ENCODE results near the gene NECTIN2. TPM values are rescaled to one million over a fixed set of nuclear protein-coding genes. Genes with fewer than 3 reads are reported as not detected.

Gene NECTIN2
- total and polyA plus RNA-seq, 4 donors, result 76.9 to 117 (median 94.0) TPM

- Histone ChIP-seq H3K27ac (ENCODE audit: low read depth in 1 of 2, low read length in 1 of 2) (peak overlapping the region; percentile 95 to 96), H3K9me3 (ENCODE audit: control insufficient read depth in 4 of 4, insufficient read depth in 3 of 4, low read length in 3 of 4) (no peaks in the 10 kb centered on the region), H3K4me1 (ENCODE audit: control insufficient read depth in 5 of 5, insufficient read depth in 5 of 5, low read length in 5 of 5) (peaks cover 3 to 28% (median 12%) of the 10 kb centered on the region in 5 donors), H3K27me3 (ENCODE audit: control insufficient read depth in 3 of 3, insufficient read depth in 3 of 3, low read length in 2 of 3) (no peaks in the 10 kb centered on the region), H3K9ac (ENCODE audit: insufficient read depth in 1 of 2, low read length in 2 of 2) (peak overlapping the region; percentile 93 to 98), H3K4me3 (peak overlapping the region; percentile 84), H3K36me3 (ENCODE audit: control insufficient read depth in 4 of 4, insufficient read depth in 4 of 4, low read length in 4 of 4) (peaks cover 0 to 2% (median 0%) of the 10 kb centered on the region in 4 donors)
- 1 to 2% methylated on average over 46 to 47 of the region's 47 CpGs for WGBS, 2 donors
- DNase-seq (peak; percentile 82 to 85 (median 83)), ATAC-seq (ENCODE audit: insufficient read depth, low FRiP score) (no peak)
- no peak for TF ChIP-seq CTCF (IDR thresholded peaks at IDR 0.05; ENCODE audit: control extremely low read depth, extremely low read depth)
Observed at GRCh38 chr19:44847144-44848035, 1.3 kb downstream of the NECTIN2 start.

- WGBS, 2 donors, result 19 to 27% methylated on average over 19 of the region's 19 CpGs
- H3K4me3 ChIP-seq, result peak overlapping the region; percentile 39
- H3K4me1 ChIP-seq (ENCODE audit: control insufficient read depth in 5 of 5, insufficient read depth in 5 of 5, low read length in 5 of 5), result peaks cover 3 to 28% (median 12%) of the 10 kb centered on the region in 5 donors
- ATAC-seq (ENCODE audit: insufficient read depth, low FRiP score), result no peak
- peak overlapping the region; percentile 95 to 96 for H3K27ac ChIP-seq (ENCODE audit: low read depth in 1 of 2, low read length in 1 of 2)
- no peak for TF ChIP-seq CTCF (IDR thresholded peaks at IDR 0.05; ENCODE audit: control extremely low read depth, extremely low read depth)
- DNase-seq, result peak; percentile 57 to 72 (median 70)
- H3K36me3 ChIP-seq (ENCODE audit: control insufficient read depth in 4 of 4, insufficient read depth in 4 of 4, low read length in 4 of 4), result peaks cover 0 to 2% (median 0%) of the 10 kb centered on the region in 4 donors
- no peaks in the 10 kb centered on the region for H3K27me3 ChIP-seq (ENCODE audit: control insufficient read depth in 3 of 3, insufficient read depth in 3 of 3, low read length in 2 of 3)
- H3K9me3 ChIP-seq (ENCODE audit: control insufficient read depth in 4 of 4, insufficient read depth in 3 of 4, low read length in 3 of 4), result no peaks in the 10 kb centered on the region
- H3K9ac ChIP-seq (ENCODE audit: insufficient read depth in 1 of 2, low read length in 2 of 2), result peak overlapping the region; percentile 45 to 55
Observed at GRCh38 chr19:44848036-44848811, 2.1 kb downstream of the NECTIN2 start.

GRCh38 chr19:44848812-44849447 is 2.8 kb downstream of the NECTIN2 start:
- DNase-seq, result peak; percentile 43 to 58 (median 51)
- Histone ChIP-seq H3K27me3 (ENCODE audit: control insufficient read depth in 3 of 3, insufficient read depth in 3 of 3, low read length in 2 of 3) (no peaks in the 10 kb centered on the region), H3K4me3 (no peak overlapping the region), H3K9ac (ENCODE audit: insufficient read depth in 1 of 2, low read length in 2 of 2) (peak overlapping the region in 1 of 2 donors; percentile 45), H3K9me3 (ENCODE audit: control insufficient read depth in 4 of 4, insufficient read depth in 3 of 4, low read length in 3 of 4) (no peaks in the 10 kb centered on the region), H3K36me3 (ENCODE audit: control insufficient read depth in 4 of 4, insufficient read depth in 4 of 4, low read length in 4 of 4) (peaks cover 0 to 5% (median 0%) of the 10 kb centered on the region in 4 donors), H3K4me1 (ENCODE audit: control insufficient read depth in 5 of 5, insufficient read depth in 5 of 5, low read length in 5 of 5) (peaks cover 3 to 28% (median 12%) of the 10 kb centered on the region in 5 donors), H3K27ac (ENCODE audit: low read depth in 1 of 2, low read length in 1 of 2) (peak overlapping the region; percentile 95 to 96)
- 31 to 37% methylated on average over 18 of the region's 18 CpGs for WGBS, 2 donors
- no peak for TF ChIP-seq CTCF (IDR thresholded peaks at IDR 0.05; ENCODE audit: control extremely low read depth, extremely low read depth)
- no peak for ATAC-seq (ENCODE audit: insufficient read depth, low FRiP score)
